Measurements from ENCODE around the gene SPINT2.

The SPINT2 gene

GRCh38 chr19:38304352-38304865 lies 40.0 kb downstream of the SPINT2 start:
- Mint-ChIP-seq H3K4me3 (no peak overlapping the region), H3K27ac (no peak overlapping the region), H3K9me3 (no peaks in the 10 kb centered on the region), H3K36me3 (ENCODE audit: low read depth) (no peaks in the 10 kb centered on the region), H3K27me3 (ENCODE audit: low read depth) (peaks cover 4% of the 10 kb centered on the region), H3K4me1 (no peaks in the 10 kb centered on the region)
- TF ChIP-seq CTCF (IDR thresholded peaks at IDR 0.05; ENCODE audit: unreplicated experiment in 3 of 3) = no peak

GRCh38 chr19:38304866-38305429 lies 40.6 kb downstream of the SPINT2 start:
- Mint-ChIP-seq H3K27ac (peak overlapping the region in 1 of 3 experiments; percentile 28), H3K4me3 (peak overlapping the region in 1 of 3 experiments; percentile 21), H3K27me3 (ENCODE audit: low read depth) (peaks cover 4% of the 10 kb centered on the region), H3K4me1 (no peaks in the 10 kb centered on the region), H3K36me3 (ENCODE audit: low read depth) (no peaks in the 10 kb centered on the region), H3K9me3 (no peaks in the 10 kb centered on the region)
- TF ChIP-seq CTCF (IDR thresholded peaks at IDR 0.05; ENCODE audit: unreplicated experiment in 3 of 3) = no peak

GRCh38 chr19:38306236-38306635 lies 41.9 kb downstream of the SPINT2 start:
- no peak overlapping the region for H3K27ac Mint-ChIP-seq
- no peak overlapping the region for H3K4me3 Mint-ChIP-seq
- no peaks in the 10 kb centered on the region for H3K4me1 Mint-ChIP-seq
- peaks cover 5% of the 10 kb centered on the region for H3K36me3 Mint-ChIP-seq (ENCODE audit: low read depth)
- TF ChIP-seq CTCF (IDR thresholded peaks at IDR 0.05; ENCODE audit: unreplicated experiment in 3 of 3) = no peak
- H3K27me3 Mint-ChIP-seq (ENCODE audit: low read depth) = peaks cover 4% of the 10 kb centered on the region
- H3K9me3 Mint-ChIP-seq = no peaks in the 10 kb centered on the region

- TF ChIP-seq CTCF (IDR thresholded peaks at IDR 0.05; ENCODE audit: unreplicated experiment in 3 of 3) = no peak
- H3K27me3 Mint-ChIP-seq (ENCODE audit: low read depth) = peaks cover 4% of the 10 kb centered on the region
- no peak overlapping the region for H3K27ac Mint-ChIP-seq
- no peaks in the 10 kb centered on the region for H3K9me3 Mint-ChIP-seq
- no peak overlapping the region for H3K4me3 Mint-ChIP-seq
- H3K36me3 Mint-ChIP-seq (ENCODE audit: low read depth) = peaks cover 5% of the 10 kb centered on the region
- no peaks in the 10 kb centered on the region for H3K4me1 Mint-ChIP-seq
Observed at GRCh38 chr19:38307076-38307475, 42.7 kb downstream of the SPINT2 start.

- H3K27me3 Mint-ChIP-seq (ENCODE audit: low read depth) = peaks cover 3% of the 10 kb centered on the region
- H3K4me1 Mint-ChIP-seq = no peaks in the 10 kb centered on the region
- peaks cover 5% of the 10 kb centered on the region for H3K36me3 Mint-ChIP-seq (ENCODE audit: low read depth)
- no peak for TF ChIP-seq CTCF (IDR thresholded peaks at IDR 0.05; ENCODE audit: unreplicated experiment in 3 of 3)
- H3K4me3 Mint-ChIP-seq = no peak overlapping the region
- no peaks in the 10 kb centered on the region for H3K9me3 Mint-ChIP-seq
- H3K27ac Mint-ChIP-seq = no peak overlapping the region
Observed at GRCh38 chr19:38307597-38307996, 43.2 kb downstream of the SPINT2 start.

Measured in nephron (organoid).